Cardiac muscle cell (in vitro differentiated cells and primary cell): ENCODE measurements around the gene NXPE4. TPM values are rescaled to one million over a fixed set of nuclear protein-coding genes. Genes with fewer than 3 reads are reported as not detected.
"Not testable (repeated sequence)": the region's sequence is repeated elsewhere in the genome, so short reads cannot be mapped to it uniquely, and the experiment has no call there.

Experiments used
- DNase-seq, 2 donors: peaks; one replicate each; pipeline versions ENCODE4 v3.0.0 to v3.0.0-alpha.2; 2010 to 2017; ENCODE audit warnings: low read depth in 1 of 2, low spot score in 1 of 2
- H3K27ac ChIP-seq: fragments of 200-600 bp; sonication (generic); 2 replicates; pipeline ENCODE4 v1.5.1; 2016
- H3K27me3 ChIP-seq: fragments of 200-600 bp; sonication (generic); 2 replicates; pipeline ENCODE4 v1.6.0; 2016; ENCODE audit warnings: control low read depth
- H3K36me3 ChIP-seq: fragments of 200-600 bp; sonication (generic); 2 replicates; pipeline ENCODE4 v1.5.1; 2016; ENCODE audit warnings: control low read depth
- H3K4me1 ChIP-seq: fragments of 200-600 bp; sonication (generic); 2 replicates; pipeline ENCODE4 v1.8.1; 2017; ENCODE audit warnings: low read depth, mild to moderate bottlenecking, mixed run types
- H3K4me3 ChIP-seq: fragments of 200-600 bp; sonication (generic); 2 replicates; pipeline ENCODE4 v1.5.1; 2016; ENCODE audit warnings: mild to moderate bottlenecking
- H3K9me3 ChIP-seq: fragments of 200-600 bp; sonication (generic); 2 replicates; pipeline ENCODE4 v1.5.1; 2017; ENCODE audit warnings: low read depth, mild to moderate bottlenecking, control low read depth
- polyA plus RNA-seq: library from polyadenylated mRNA; unstranded; fragments of >200 nt; fragmentation: Nextera tagmentation; extraction: Ambion mirVana; gene quantifications from 2 replicates; pipeline ENCODE4 v1.2.1, GENCODE V29; 2016
- total RNA-seq: library from RNA; depleted of rRNA; stranded (reverse); fragments of >200 nt; gene quantifications from 2 replicates; pipeline ENCODE4 v1.2.3, GENCODE V29; 2016
- TF ChIP-seq, protein P1 (sequence below): IDR thresholded peaks from 2 replicates; pipeline ENCODE4 v1.5.1; 2012; ENCODE audit warnings: low read depth, mild to moderate bottlenecking, low read length

NXPE4 gene
- total and polyA plus RNA-seq, 2 experiments from 2014 or later, result not detected

DNA sequence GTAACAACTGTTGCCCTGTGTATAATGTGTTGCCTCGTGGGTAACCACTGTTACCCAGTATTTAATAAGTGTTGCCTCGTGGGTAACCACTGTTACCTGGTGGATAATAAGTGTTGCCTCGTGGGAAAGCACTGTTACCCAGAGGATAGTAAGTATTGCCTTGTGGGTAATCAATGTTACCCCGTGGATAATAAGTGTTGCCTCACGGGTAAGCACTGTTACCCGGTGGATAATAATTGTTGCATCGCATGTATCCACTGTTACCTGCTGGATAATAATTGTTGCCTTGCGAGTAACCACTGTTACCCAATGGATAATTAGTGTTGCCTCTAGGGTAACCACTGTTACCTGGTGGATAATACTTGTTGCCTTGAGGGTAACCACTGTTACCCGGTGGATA is 17.1 kb upstream of the NXPE4 start:
- peaks cover 5% of the 10 kb centered on the region for H3K9me3 ChIP-seq
- no peak overlapping the region for H3K4me3 ChIP-seq
- TF ChIP-seq, protein P1, sequence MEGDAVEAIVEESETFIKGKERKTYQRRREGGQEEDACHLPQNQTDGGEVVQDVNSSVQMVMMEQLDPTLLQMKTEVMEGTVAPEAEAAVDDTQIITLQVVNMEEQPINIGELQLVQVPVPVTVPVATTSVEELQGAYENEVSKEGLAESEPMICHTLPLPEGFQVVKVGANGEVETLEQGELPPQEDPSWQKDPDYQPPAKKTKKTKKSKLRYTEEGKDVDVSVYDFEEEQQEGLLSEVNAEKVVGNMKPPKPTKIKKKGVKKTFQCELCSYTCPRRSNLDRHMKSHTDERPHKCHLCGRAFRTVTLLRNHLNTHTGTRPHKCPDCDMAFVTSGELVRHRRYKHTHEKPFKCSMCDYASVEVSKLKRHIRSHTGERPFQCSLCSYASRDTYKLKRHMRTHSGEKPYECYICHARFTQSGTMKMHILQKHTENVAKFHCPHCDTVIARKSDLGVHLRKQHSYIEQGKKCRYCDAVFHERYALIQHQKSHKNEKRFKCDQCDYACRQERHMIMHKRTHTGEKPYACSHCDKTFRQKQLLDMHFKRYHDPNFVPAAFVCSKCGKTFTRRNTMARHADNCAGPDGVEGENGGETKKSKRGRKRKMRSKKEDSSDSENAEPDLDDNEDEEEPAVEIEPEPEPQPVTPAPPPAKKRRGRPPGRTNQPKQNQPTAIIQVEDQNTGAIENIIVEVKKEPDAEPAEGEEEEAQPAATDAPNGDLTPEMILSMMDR, result no peak
- H3K27me3 ChIP-seq, result no peaks in the 10 kb centered on the region
- no peak overlapping the region for H3K27ac ChIP-seq
- no peaks in the 10 kb centered on the region for H3K4me1 ChIP-seq
- H3K36me3 ChIP-seq, result no peaks in the 10 kb centered on the region
- no peak for DNase-seq

DNA sequence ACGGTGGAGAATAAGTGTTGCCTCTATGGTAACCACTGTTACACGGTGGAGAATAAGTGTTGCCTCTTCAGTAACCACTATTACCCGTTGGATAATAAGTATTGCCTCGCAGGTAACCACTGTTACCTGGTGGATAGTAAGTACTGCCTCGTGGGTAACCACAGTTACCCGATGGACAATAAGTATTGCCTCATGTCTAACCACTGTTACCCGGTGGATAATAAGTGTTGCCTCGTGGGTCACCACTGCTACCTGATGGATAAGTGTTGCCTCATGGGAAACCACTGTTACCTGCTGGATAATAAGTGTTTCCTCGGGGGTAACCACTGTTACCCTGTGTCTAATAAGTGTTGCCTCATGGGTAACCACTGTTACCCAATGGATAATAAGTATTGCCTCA is 16.6 kb upstream of the NXPE4 start:
- not testable (repeated sequence) for H3K27me3 ChIP-seq, H3K4me1 ChIP-seq, H3K27ac ChIP-seq, H3K36me3 ChIP-seq, H3K9me3 ChIP-seq, DNase-seq, H3K4me3 ChIP-seq

DNA sequence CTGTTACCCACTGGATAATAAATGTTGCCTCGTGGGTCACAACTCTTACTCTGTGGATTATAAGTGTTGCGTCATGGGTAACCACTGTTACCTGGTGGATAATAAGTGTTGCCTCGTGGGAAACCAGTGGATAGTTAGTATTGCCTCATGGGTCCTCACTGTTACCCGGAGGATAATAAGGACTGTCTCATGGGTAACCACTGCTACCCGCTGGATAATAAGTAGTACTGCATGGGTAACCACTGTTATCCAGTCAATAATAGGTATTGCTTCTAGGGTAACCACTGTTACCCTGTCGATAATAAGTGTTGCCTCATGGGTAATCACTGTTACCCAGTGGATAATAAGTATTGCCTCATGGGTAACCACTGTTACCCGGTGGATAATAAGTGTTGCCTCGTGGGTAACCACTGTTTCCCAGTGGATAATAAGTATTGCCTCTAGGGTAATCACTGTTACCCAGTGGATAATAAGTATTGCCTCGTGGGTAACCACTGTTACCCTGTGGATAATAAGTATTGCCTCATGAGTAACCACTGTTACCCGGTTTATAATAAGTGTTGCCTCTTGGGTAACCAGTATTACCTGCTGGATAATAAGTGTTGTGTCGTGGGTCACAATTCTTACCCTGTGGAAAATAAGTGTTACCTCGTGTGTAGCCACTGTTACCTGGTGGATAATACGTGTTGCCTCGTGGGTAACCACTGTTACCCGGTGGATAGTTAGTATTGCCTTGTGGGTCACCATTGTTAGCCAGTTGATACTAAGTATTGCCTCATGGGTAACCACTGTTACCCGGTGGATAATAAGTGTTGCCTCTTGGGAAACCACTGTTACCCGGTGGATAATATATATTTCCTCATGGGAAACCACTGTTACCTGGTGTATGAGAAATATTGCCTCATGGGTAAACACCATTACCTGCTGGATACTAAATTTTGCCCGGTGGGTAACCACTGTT is 15.7 kb upstream of the NXPE4 start:
- peaks cover under 1% of the 10 kb centered on the region for H3K9me3 ChIP-seq

DNA sequence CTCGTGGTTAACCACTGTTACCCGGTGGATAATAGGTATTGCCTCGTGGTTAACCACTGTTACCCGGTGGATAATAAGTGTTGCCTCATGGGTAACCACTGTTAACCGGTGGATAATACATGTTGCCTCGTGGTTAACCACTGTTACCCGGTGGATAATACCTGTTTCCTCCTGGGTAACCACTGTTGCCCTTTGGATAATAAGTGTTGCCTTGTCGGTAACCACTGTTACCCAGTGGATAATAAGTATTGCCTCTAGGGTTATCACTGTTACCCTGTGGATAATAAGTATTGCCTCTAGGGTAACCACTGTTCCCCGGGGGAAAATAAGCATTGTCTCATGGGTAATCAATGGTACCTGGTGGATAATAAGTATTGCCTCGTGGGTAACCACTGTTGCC is 15.0 kb upstream of the NXPE4 start:
- Histone ChIP-seq H3K4me3 (no peak overlapping the region), H3K36me3 (no peaks in the 10 kb centered on the region), H3K9me3 (peaks cover 2% of the 10 kb centered on the region), H3K4me1 (no peaks in the 10 kb centered on the region), H3K27me3 (no peaks in the 10 kb centered on the region), H3K27ac (no peak overlapping the region)
- DNase-seq, result no peak
- TF ChIP-seq, protein P1, result no peak

More for the DNA sequence above, 15.7 kb upstream of the NXPE4 start:
- H3K27ac ChIP-seq, result no peak overlapping the region
- H3K4me3 ChIP-seq, result no peak overlapping the region
- H3K4me1 ChIP-seq, result no peaks in the 10 kb centered on the region
- H3K36me3 ChIP-seq, result no peaks in the 10 kb centered on the region
- no peaks in the 10 kb centered on the region for H3K27me3 ChIP-seq
- peak in 1 of 2 donors; percentile 19 for DNase-seq
- TF ChIP-seq, protein P1, result no peak

DNA sequence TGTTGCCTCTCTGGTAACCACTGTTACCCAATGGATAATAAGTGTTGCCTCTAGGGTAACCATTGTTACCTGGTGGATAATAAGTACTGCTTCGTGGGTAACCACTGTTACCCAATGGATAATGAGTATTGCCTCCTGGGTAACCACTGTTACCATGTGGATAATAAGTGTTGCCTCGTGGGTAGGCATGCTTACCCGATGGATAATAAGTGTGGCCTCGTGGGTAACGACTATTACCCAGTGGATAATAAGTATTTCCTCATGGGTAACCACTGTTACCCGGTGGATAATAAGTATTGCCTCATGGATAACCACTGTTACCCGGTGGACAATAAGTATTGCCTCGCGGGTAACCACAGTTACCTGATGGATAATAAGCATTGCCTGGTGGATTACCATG is 13.8 kb upstream of the NXPE4 start:
- no peak overlapping the region for H3K4me3 ChIP-seq
- DNase-seq, result no peak
- H3K27me3 ChIP-seq, result no peaks in the 10 kb centered on the region
- H3K4me1 ChIP-seq, result no peaks in the 10 kb centered on the region
- no peaks in the 10 kb centered on the region for H3K36me3 ChIP-seq
- TF ChIP-seq, protein P1, result no peak
- peaks cover 3% of the 10 kb centered on the region for H3K9me3 ChIP-seq
- H3K27ac ChIP-seq, result no peak overlapping the region

DNA sequence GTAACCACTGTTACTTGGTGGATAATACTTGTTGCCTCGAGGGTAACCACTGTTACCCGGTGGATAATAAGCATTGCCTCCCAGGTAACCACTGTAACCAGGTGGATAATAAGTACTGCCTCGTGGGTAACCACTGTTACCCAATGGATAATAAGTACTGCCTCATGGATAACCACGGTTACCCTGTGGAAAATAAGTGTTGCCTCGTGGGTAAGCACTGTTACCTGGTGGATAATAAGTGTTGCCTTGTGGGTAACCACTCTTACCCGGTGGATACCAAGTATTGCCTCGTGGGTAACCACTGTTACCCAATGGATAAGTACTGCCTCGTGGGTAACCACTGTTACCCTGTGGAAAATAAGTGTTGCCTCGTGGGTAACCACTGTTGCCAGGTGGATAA is 13.0 kb upstream of the NXPE4 start:
- DNase-seq, H3K9me3 ChIP-seq, H3K4me1 ChIP-seq, H3K36me3 ChIP-seq, H3K27me3 ChIP-seq, H3K27ac ChIP-seq, H3K4me3 ChIP-seq: not testable (repeated sequence)
